SJSA1 (cell line): ENCODE measurements around the gene NCOA7. TPM values are rescaled to one million over a fixed set of nuclear protein-coding genes. Genes with fewer than 3 reads are reported as not detected.
"Not testable (repeated sequence)": the region's sequence is repeated elsewhere in the genome, so short reads cannot be mapped to it uniquely, and the experiment has no call there.

Experiments
- DNase-seq, 2 experiments: peaks; one replicate each; pipeline ENCODE4 v3.0.0-alpha.2; 2015 to 2020; ENCODE audit warnings: low spot score in 2 of 2, low read depth in 1 of 2
- H3K27ac ChIP-seq: fragments of 250-450 bp; sonication (Bioruptor Pico); 2 replicates; pipeline ENCODE4 v1.5.1; 2020; ENCODE audit warnings: mild to moderate bottlenecking, moderate library complexity
- H3K27me3 ChIP-seq: fragments of 250-450 bp; sonication (Bioruptor Pico); replicated peaks from 2 replicates; pipeline ENCODE4 v1.5.1; 2020; ENCODE audit warnings: mild to moderate bottlenecking, moderate library complexity
- H3K36me3 ChIP-seq: fragments of 250-450 bp; sonication (Bioruptor Pico); 2 replicates; pipeline ENCODE4 v1.5.1; 2020; ENCODE audit warnings: mild to moderate bottlenecking
- H3K4me1 ChIP-seq: fragments of 250-450 bp; sonication (Bioruptor Pico); replicated peaks from 2 replicates; pipeline ENCODE4 v1.6.1; 2021; ENCODE audit warnings: mild to moderate bottlenecking
- H3K4me3 ChIP-seq: fragments of 250-450 bp; sonication (Bioruptor Pico); 2 replicates; pipeline ENCODE4 v1.5.1; 2020; ENCODE audit warnings: mild to moderate bottlenecking
- H3K9me3 ChIP-seq: fragments of 250-450 bp; sonication (Bioruptor Pico); replicated peaks from 2 replicates; pipeline ENCODE4 v1.5.1; 2020; ENCODE audit warnings: mild to moderate bottlenecking
- total RNA-seq: library from RNA; depleted of rRNA; stranded (reverse); fragments of >200 nt; shearing (Covaris generic); gene quantifications from 2 replicates; pipeline ENCODE4 v1.2.3, GENCODE V29; 2014

Gene NCOA7
- total RNA-seq, 1 experiment from 2014 or later, result 8.5 TPM

GRCh38 chr6:125769147-125769783, 21.5 kb upstream of the NCOA7 start:
- H3K36me3 ChIP-seq, result no peaks in the 10 kb centered on the region
- H3K27me3 ChIP-seq, result peaks cover 7% of the 10 kb centered on the region; the same call in 1 of the 2 replicates
- no peak for DNase-seq
- no peak overlapping the region for H3K4me3 ChIP-seq
- no peak overlapping the region for H3K27ac ChIP-seq
- H3K4me1 ChIP-seq, result no peaks in the 10 kb centered on the region
- no peaks in the 10 kb centered on the region for H3K9me3 ChIP-seq

GRCh38 chr6:125773387-125774341, 17.1 kb upstream of the NCOA7 start:
- H3K9me3 ChIP-seq, result no peaks in the 10 kb centered on the region
- H3K36me3 ChIP-seq, result no peaks in the 10 kb centered on the region
- peak in 1 of 2 experiments; percentile 18 for DNase-seq
- no peaks in the 10 kb centered on the region for H3K4me1 ChIP-seq
- peaks cover 3% of the 10 kb centered on the region; the same call in 1 of the 2 replicates for H3K27me3 ChIP-seq
- no peak overlapping the region for H3K27ac ChIP-seq
- no peak overlapping the region for H3K4me3 ChIP-seq

- not testable (repeated sequence) for DNase-seq, H3K4me3 ChIP-seq, H3K9me3 ChIP-seq, H3K4me1 ChIP-seq, H3K36me3 ChIP-seq, H3K27ac ChIP-seq, H3K27me3 ChIP-seq
These were observed 14.5 kb upstream of the NCOA7 start for GRCh38 chr6:125776107-125776826.

GRCh38 chr6:125779924-125780539, 10.7 kb upstream of the NCOA7 start:
- peak; percentile 79 to 98 for DNase-seq
- H3K9me3 ChIP-seq, result no peaks in the 10 kb centered on the region
- H3K4me1 ChIP-seq, result no peaks in the 10 kb centered on the region; the same call in 1 of the 2 replicates
- H3K27me3 ChIP-seq, result 0 out of 2 replicates have a peak, but pooled peaks cover 3% of the 10 kb centered on the region
- no peaks in the 10 kb centered on the region for H3K36me3 ChIP-seq
- H3K4me3 ChIP-seq, result peak overlapping the region; percentile 53
- peak overlapping the region; percentile 47 for H3K27ac ChIP-seq

GRCh38 chr6:125780540-125781313, 10.0 kb upstream of the NCOA7 start:
- peak; percentile 52 to 79 for DNase-seq
- H3K4me3 ChIP-seq, result peak overlapping the region; percentile 53
- no peaks in the 10 kb centered on the region for H3K9me3 ChIP-seq

GRCh38 chr6:125781314-125781868, 9.4 kb upstream of the NCOA7 start:
- H3K36me3 ChIP-seq, result no peaks in the 10 kb centered on the region
- H3K27ac ChIP-seq, result peak overlapping the region; percentile 47
- no peak for DNase-seq
- no peaks in the 10 kb centered on the region for H3K27me3 ChIP-seq
- no peaks in the 10 kb centered on the region; the same call in 1 of the 2 replicates for H3K4me1 ChIP-seq
- H3K9me3 ChIP-seq, result no peaks in the 10 kb centered on the region
- H3K4me3 ChIP-seq, result peak overlapping the region; percentile 53

More at GRCh38 chr6:125780540-125781313, 10.0 kb upstream of the NCOA7 start:
- no peaks in the 10 kb centered on the region; the same call in 1 of the 2 replicates for H3K4me1 ChIP-seq
- no peaks in the 10 kb centered on the region for H3K36me3 ChIP-seq
- peak overlapping the region; percentile 47 for H3K27ac ChIP-seq
- no peaks in the 10 kb centered on the region for H3K27me3 ChIP-seq

- no peaks in the 10 kb centered on the region for H3K36me3 ChIP-seq
- no peaks in the 10 kb centered on the region for H3K27me3 ChIP-seq
- DNase-seq, result no peak
- no peaks in the 10 kb centered on the region for H3K9me3 ChIP-seq
- no peak overlapping the region for H3K4me3 ChIP-seq
- no peaks in the 10 kb centered on the region; the same call in 1 of the 2 replicates for H3K4me1 ChIP-seq
- H3K27ac ChIP-seq, result no peak overlapping the region
These were observed 6.4 kb upstream of the NCOA7 start for GRCh38 chr6:125784365-125784764.

- no peak for DNase-seq
- H3K4me3 ChIP-seq, result no peak overlapping the region
- H3K27me3 ChIP-seq, result no peaks in the 10 kb centered on the region
- peaks cover 6% of the 10 kb centered on the region; the same call in 1 of the 2 replicates for H3K36me3 ChIP-seq
- H3K4me1 ChIP-seq, result peaks cover 9% of the 10 kb centered on the region
- no peaks in the 10 kb centered on the region for H3K9me3 ChIP-seq
- no peak overlapping the region for H3K27ac ChIP-seq
These were observed 3.0 kb upstream of the NCOA7 start for GRCh38 chr6:125787791-125788190.

GRCh38 chr6:125789167-125789566, 1.6 kb upstream of the NCOA7 start:
- no peaks in the 10 kb centered on the region for H3K9me3 ChIP-seq
- H3K4me1 ChIP-seq, result peaks cover 14% of the 10 kb centered on the region
- peaks cover 6% of the 10 kb centered on the region; the same call in 1 of the 2 replicates for H3K36me3 ChIP-seq
- H3K27ac ChIP-seq, result no peak overlapping the region
- H3K4me3 ChIP-seq, result no peak overlapping the region
- DNase-seq, result no peak
- H3K27me3 ChIP-seq, result no peaks in the 10 kb centered on the region

GRCh38 chr6:125789576-125790357, 993 bp upstream of the NCOA7 start:
- Histone ChIP-seq H3K36me3 (peaks cover 6% of the 10 kb centered on the region; the same call in 1 of the 2 replicates), H3K4me1 (peaks cover 20% of the 10 kb centered on the region), H3K27ac (peak overlapping the region; percentile 67), H3K4me3 (peak overlapping the region; percentile 92), H3K9me3 (no peaks in the 10 kb centered on the region), H3K27me3 (no peaks in the 10 kb centered on the region)
- no peak for DNase-seq

- H3K36me3 ChIP-seq, result peaks cover 6% of the 10 kb centered on the region; the same call in 1 of the 2 replicates
- H3K27ac ChIP-seq, result no peak overlapping the region
- H3K4me1 ChIP-seq, result peaks cover 20% of the 10 kb centered on the region
- H3K4me3 ChIP-seq, result peak overlapping the region; percentile 92
- H3K27me3 ChIP-seq, result no peaks in the 10 kb centered on the region
- H3K9me3 ChIP-seq, result no peaks in the 10 kb centered on the region
- peak in 1 of 2 experiments; percentile 55 for DNase-seq
These were observed 525 bp downstream of the NCOA7 start for GRCh38 chr6:125791151-125791819.
